Measurements from ENCODE around the gene MLLT6.
"Not testable (repeated sequence)": the region's sequence is repeated elsewhere in the genome, so short reads cannot be mapped to it uniquely, and the experiment has no call there.

MLLT6 gene

GRCh38 chr17:38709104-38709820 lies 4.2 kb downstream of the MLLT6 start:
- FAIRE-seq, result no peak

- no peak for FAIRE-seq
Measured at GRCh38 chr17:38709864-38710603, 5.0 kb downstream of the MLLT6 start.

- FAIRE-seq, result no peak
Measured at GRCh38 chr17:38710604-38710962, 5.5 kb downstream of the MLLT6 start.

GRCh38 chr17:38710985-38711384 lies 5.9 kb downstream of the MLLT6 start:
- no peak for FAIRE-seq

- FAIRE-seq, result no peak
Measured at GRCh38 chr17:38711792-38712571, 6.9 kb downstream of the MLLT6 start.

- FAIRE-seq, result no peak
Measured at GRCh38 chr17:38712593-38712992, 7.5 kb downstream of the MLLT6 start.

- no peak for FAIRE-seq
Measured at GRCh38 chr17:38713456-38714075, 8.5 kb downstream of the MLLT6 start.

GRCh38 chr17:38715216-38715943 lies 10.3 kb downstream of the MLLT6 start:
- no peak for FAIRE-seq

- FAIRE-seq, result no peak
Measured at GRCh38 chr17:38716368-38717005, 11.4 kb downstream of the MLLT6 start.

- FAIRE-seq, result no peak
Measured at GRCh38 chr17:38717139-38717745, 12.2 kb downstream of the MLLT6 start.

- no peak for FAIRE-seq
Measured at GRCh38 chr17:38719289-38719942, 14.3 kb downstream of the MLLT6 start.

- no peak for FAIRE-seq
Measured at GRCh38 chr17:38719943-38720641, 15.0 kb downstream of the MLLT6 start.

- no peak for FAIRE-seq
Measured at GRCh38 chr17:38720941-38721340, 15.9 kb downstream of the MLLT6 start.

GRCh38 chr17:38721802-38722201 lies 16.7 kb downstream of the MLLT6 start:
- no peak for FAIRE-seq

GRCh38 chr17:38724337-38724988 lies 19.4 kb downstream of the MLLT6 start:
- no peak for FAIRE-seq

- no peak for FAIRE-seq
Measured at GRCh38 chr17:38725066-38725465, 20.0 kb downstream of the MLLT6 start.

GRCh38 chr17:38726145-38726544 lies 21.1 kb downstream of the MLLT6 start:
- not testable (repeated sequence) for FAIRE-seq

- FAIRE-seq, result no peak
Measured at GRCh38 chr17:38727736-38728135, 22.7 kb downstream of the MLLT6 start.

- FAIRE-seq, result no peak
Measured at GRCh38 chr17:38728290-38728831, 23.3 kb downstream of the MLLT6 start.

Measured in TTC549 (cell line).